ENCODE measurements around the gene ANKRD33. TPM values are rescaled to one million over a fixed set of nuclear protein-coding genes. Genes with fewer than 3 reads are reported as not detected.

The ANKRD33 gene
- total and polyA plus RNA-seq, 2 of the 8 experiments (the other 6 are each of a cell fraction or from before 2014, with no cell fraction given): 0.41 to 0.53 TPM

GRCh38 chr12:51917041-51917590, 29.2 kb downstream of the ANKRD33 start:
- Histone ChIP-seq H2BK120ac (replicated peaks; ENCODE audit: low read depth, low read length) (no peak overlapping the region), H3K4ac (replicated peaks; ENCODE audit: insufficient read length, low read depth, low read length) (no peak overlapping the region), H3K4me2 (ENCODE audit: insufficient read depth in 1 of 2, low read depth in 2 of 2, low read length in 2 of 2) (no peak overlapping the region), H2BK12ac (ENCODE audit: low read depth, low read length) (no peak overlapping the region), H3K9me3 (ENCODE audit: insufficient read depth in 2 of 2, low read depth in 1 of 2, low read length in 1 of 2) (no peaks in the 10 kb centered on the region), H3K4me3 (ENCODE audit: extremely low read depth in 1 of 4, insufficient read depth in 2 of 4, low read depth in 3 of 4, low read length in 4 of 4) (no peak overlapping the region), H3K23ac (ENCODE audit: insufficient read length) (no peak overlapping the region), H4K8ac (ENCODE audit: extremely low read depth, insufficient read depth, low read length) (no peak overlapping the region), H3K9ac (replicated peaks in 1 of 4; ENCODE audit: extremely low read depth in 1 of 4, low read depth in 3 of 4, low read length in 3 of 4) (no peak overlapping the region), H4K5ac (ENCODE audit: insufficient read length, low read depth, low read length) (no peak overlapping the region), H3K23me2 (ENCODE audit: low read depth, low read length) (no peaks in the 10 kb centered on the region), H4K91ac (replicated peaks; ENCODE audit: insufficient read length, low read length) (no peak overlapping the region), H3K56ac (replicated peaks; ENCODE audit: insufficient read length, low read depth, low read length) (no peak overlapping the region), H4K20me1 (replicated peaks in 1 of 2; ENCODE audit: control insufficient read depth in 1 of 2, insufficient read depth in 2 of 2, low read length in 2 of 2) (no peaks in the 10 kb centered on the region), H2BK15ac (ENCODE audit: low read length) (no peak overlapping the region), H3K27me3 (replicated peaks in 1 of 4; ENCODE audit: control insufficient read depth in 3 of 4, extremely low read depth in 1 of 4, insufficient read depth in 3 of 4, low read length in 3 of 4) (no peaks in the 10 kb centered on the region; a peak in 1 of 7 replicates), H2BK20ac (ENCODE audit: low read length) (no peak overlapping the region), H3K27ac (ENCODE audit: low read depth, low read length) (no peak overlapping the region), H2BK5ac (ENCODE audit: low read depth, low read length) (no peak overlapping the region), H3K18ac (ENCODE audit: extremely low read depth, low read length) (no peak overlapping the region), H3K36me3 (ENCODE audit: control insufficient read depth in 2 of 4, insufficient read depth in 4 of 4, low read length in 3 of 4) (no peaks in the 10 kb centered on the region), H2AFZ (ENCODE audit: low read length) (no peak overlapping the region), H3K79me1 (ENCODE audit: low read depth, low read length) (no peaks in the 10 kb centered on the region), H3K14ac (ENCODE audit: insufficient read length) (no peak overlapping the region), H3K4me1 (replicated peaks in 1 of 4; ENCODE audit: control insufficient read depth in 3 of 4, insufficient read depth in 4 of 4, low read length in 3 of 4) (peaks cover 2 to 11% (median 6%) of the 10 kb centered on the region in 4 experiments; a peak in 6 of 7 replicates), H3K79me2 (ENCODE audit: control insufficient read depth in 1 of 2, insufficient read depth in 2 of 2, low read length in 2 of 2) (no peaks in the 10 kb centered on the region), H2AK5ac (ENCODE audit: low read depth, low read length) (no peak overlapping the region)
- TF ChIP-seq RAD21 (IDR thresholded peaks at IDR 0.05 in 1 of 2, conservative IDR thresholded peaks at IDR 0.05 in 1 of 2; ENCODE audit: low read depth in 2 of 2, low read length in 2 of 2): no peak
- CTCF ChIA-PET (ENCODE audit: partially characterized antibody): interaction anchor here (0.6 to 6.7 kb wide), 9 partner anchors 9 to 1949 kb away, joined by 3 to 77 read pairs (median 5); partner anchors contain the start of genes ACVRL1 and NR4A1
- no peak for FAIRE-seq
- no peak for DNase-seq (ENCODE audit: low read depth in 1 of 2, low spot score in 2 of 2)
- WGBS, 2 experiments (ENCODE audit: extremely low coverage in 1 of 2, insufficient coverage in 1 of 2, insufficient read length in 1 of 2, insufficient replicate concordance in 2 of 2, low coverage in 1 of 2, low lambda C conversion rate in 2 of 2, missing lambda C conversion rate in 1 of 2): 93% methylated on average over 10 of the region's 10 CpGs; no CpG with 5 or more reads in 1 of the 2 experiments
- POLR2A ChIA-PET (ENCODE audit: partially characterized antibody): no interaction called here

Data from H1 (cell line).